Fibroblast of peridontal ligament (primary cell): Measurements from ENCODE around the gene NTNG1.

Source experiments
- DNase-seq: peaks from one replicate; pipeline ENCODE4 v3.0.0-alpha.2; 2010; ENCODE audit errors: extremely low read depth

Gene NTNG1

DNA sequence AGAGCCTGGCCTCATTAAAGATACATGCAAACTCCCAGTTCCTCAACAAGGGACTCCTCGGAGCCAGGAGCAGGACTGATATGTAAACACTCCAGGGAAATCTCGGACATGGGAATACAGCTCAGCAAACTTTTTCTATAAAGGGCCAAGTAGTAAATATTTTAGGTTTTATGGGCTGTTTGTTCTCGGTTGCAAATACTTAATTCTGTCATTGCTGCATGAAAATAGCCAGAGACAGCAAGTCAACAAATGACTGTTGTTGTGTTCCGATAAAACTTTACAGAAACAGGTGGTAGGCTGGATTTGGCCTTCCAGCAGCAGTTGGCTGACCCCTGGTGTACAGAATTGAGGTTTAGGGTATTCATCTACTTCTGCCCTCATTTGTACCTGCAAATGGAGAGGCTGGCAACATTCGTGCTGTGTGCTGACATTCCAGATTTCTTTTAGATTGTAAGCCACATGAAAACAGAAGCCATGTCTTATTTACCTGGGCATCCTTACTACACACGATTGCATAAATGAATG lies 360.3 kb downstream of the NTNG1 start:
- no peak for DNase-seq

DNA sequence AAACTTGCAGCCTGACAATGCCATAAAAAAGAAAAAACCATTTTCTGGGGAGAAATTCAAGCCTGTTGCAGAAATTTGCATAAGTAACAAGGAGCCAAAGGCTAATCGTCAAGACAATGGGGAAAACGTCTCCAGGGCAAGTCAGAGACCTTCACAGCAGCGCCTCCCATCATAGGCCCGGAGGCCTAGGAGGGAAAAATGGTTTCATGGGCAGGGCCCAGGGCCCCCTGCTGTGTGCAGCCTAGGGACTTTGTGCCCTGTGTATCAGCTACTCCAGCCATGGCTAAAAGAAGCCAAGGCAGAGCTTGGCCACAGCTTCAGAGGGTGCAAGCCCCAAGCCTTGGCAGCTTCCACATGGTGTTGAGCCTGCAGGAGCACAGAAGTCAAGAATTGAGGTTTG lies 369.5 kb downstream of the NTNG1 start:
- no peak for DNase-seq

GRCh38 chr1:107512836-107513235 lies 372.0 kb downstream of the NTNG1 start:
- DNase-seq, result no peak

GRCh38 chr1:107514841-107515240 lies 374.0 kb downstream of the NTNG1 start:
- DNase-seq, result no peak

GRCh38 chr1:107515702-107516101 lies 374.9 kb downstream of the NTNG1 start:
- DNase-seq, result no peak

GRCh38 chr1:107523061-107523460 lies 382.2 kb downstream of the NTNG1 start:
- DNase-seq, result no peak

- DNase-seq, result no peak
Observed at GRCh38 chr1:107523736-107524135, 382.9 kb downstream of the NTNG1 start.

- no peak for DNase-seq
Observed at GRCh38 chr1:107524301-107524700, 383.5 kb downstream of the NTNG1 start.

DNA sequence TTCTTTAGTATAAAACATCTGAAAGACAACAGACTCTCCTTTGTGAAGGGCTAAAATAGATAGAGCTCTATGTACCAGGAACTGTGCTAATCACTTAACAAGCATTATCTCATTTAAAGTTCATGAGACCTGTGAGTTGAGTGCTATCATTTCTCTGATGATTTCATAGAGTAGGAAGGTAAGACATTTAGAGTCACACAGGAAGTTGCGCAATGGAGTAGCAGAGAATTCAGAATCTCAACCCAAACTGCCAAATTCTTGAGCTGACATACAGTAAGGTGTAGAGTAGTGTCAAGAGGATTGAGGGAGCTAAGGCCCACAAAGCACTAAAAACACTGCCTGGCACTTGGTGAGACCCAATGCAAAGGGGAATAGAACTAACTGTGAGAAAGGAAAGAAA lies 384.3 kb downstream of the NTNG1 start:
- no peak for DNase-seq

DNA sequence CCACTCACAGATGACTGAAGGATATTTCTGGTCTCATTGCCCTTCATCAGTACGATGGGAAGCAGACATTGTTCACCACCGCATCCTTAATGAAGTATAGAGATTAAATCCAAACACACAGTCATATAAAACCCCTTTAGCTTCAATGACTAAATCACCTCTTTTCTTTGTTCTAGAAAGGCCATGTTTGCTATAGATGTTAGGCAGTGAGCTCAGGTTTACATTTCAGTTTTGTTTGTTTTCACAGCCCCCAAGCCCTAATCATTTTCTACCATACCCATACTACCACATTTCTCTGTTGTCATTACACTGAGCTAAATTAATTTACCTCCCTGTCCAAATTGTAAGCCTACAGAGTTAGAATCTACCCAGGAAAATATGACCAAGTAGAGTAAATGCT lies 385.1 kb downstream of the NTNG1 start:
- no peak for DNase-seq

DNA sequence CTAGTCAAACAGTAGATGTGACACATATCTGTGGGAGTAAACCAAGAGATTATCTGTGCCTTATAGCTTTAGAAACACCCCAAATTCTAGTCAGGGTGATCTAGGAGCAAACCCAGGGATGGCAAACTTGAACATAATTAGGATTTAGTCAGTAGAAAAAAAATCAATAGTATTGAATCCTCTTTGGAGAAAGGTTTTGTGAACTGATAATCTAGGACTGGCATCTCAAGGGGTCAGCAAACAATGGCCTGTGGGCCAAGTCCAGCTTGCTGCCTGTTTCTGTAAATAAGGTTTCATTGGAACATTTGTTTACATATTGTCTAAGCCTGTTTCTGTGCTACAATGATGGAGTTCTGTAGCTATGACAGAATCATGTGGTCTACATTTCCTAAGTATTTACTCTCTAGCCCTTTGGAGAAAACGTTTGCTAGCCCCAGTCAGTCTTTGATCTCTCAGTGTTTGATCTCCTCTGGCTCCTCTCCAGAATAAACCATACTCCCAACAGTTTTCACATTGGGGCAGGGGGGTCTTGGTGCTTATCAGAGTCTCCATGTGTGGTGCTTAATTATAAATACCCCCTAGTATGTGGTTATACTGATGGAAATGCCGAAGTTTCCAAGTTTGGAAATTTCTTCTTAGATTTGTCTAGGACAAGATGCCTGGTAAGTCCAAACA lies 385.8 kb downstream of the NTNG1 start:
- no peak for DNase-seq

GRCh38 chr1:107529511-107530149 lies 388.8 kb downstream of the NTNG1 start:
- DNase-seq, result peak; percentile 70

- no peak for DNase-seq
Observed at GRCh38 chr1:107530543-107530942, 389.7 kb downstream of the NTNG1 start.

DNA sequence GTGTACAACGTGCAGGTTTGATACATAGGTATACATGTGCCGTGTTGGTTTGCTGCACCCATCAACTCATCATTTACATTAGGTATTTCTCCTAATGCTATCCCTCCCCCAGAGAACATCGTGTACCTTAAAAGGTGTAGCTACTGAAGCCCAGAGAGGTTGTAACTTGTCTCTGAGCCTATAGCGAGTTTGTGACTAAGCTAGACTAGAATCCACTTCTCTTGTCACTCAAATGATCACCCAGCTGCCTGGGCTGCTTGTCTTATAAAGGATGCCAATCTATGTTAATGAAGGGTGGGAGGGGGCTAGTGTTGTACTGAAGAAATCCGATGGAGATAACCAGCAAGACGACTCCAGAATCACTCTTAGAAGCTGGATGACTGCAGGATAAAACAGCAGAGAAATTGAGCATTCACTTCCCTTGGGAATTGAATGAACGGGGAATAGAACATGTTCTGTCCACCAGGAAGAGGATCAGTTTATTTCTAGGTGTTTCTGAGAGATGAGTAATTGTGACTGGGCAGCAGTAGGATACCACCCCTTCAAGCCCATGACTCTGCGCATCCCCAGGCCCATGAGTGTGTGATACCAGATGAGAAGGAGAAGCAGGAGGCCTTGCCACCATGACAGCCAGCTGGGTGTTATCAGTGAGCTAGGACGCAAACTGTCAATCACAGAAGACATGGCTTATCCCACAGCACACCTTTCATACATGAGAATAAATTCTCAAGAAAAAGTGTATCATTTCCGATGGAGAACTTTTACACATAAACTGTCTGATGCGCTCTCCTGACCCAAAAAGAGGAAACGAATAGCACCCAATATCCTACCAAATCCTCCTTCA lies 390.4 kb downstream of the NTNG1 start:
- no peak for DNase-seq

DNA sequence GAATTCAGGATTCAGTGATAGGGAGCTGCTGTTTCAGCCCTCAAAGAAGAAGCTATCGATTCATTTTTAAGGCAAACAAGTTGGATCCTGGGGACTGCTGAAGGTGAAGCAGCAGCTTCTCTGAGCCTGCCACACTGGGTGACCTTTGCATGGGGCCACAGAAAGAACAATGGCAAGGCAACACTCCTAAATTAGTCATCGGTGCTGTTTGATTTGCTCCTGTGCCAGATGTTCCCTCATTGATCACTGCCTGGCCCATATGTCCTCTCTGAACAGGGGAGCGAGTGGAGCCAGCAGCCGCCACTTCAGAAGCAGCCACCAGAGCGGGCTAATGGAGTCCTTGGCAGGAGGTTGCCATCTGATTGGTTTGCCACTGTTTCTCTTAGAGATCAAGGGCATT lies 391.5 kb downstream of the NTNG1 start:
- DNase-seq, result no peak
